Kidney (tissue), 14 donors: ENCODE measurements around the gene RPS6KA2. TPM values are rescaled to one million over a fixed set of nuclear protein-coding genes. Genes with fewer than 3 reads are reported as not detected.

Source experiments
- DNase-seq, 5 donors: peaks; one replicate each; pipeline ENCODE4 v3.0.0-alpha.2; 2013 to 2020
- FAIRE-seq: peaks from 2 replicates; lab custom pipeline; 2012; peaks lifted over from hg19 to GRCh38; lab: Jason Lieb, UNC
- H3K27ac ChIP-seq, 2 donors: one replicate each; pipeline ENCODE4 v1.7.0; 2013; ENCODE audit warnings: low read depth in 2 of 2, low read length in 2 of 2, inconsistent platforms in 1 of 2
- H3K27me3 ChIP-seq: one replicate; pipeline ENCODE4 v1.7.1; 2013; ENCODE audit warnings: low read length, inconsistent platforms; ENCODE audit not compliant: control insufficient read depth, insufficient read depth
- H3K36me3 ChIP-seq, 3 donors: one replicate each; pipeline versions ENCODE4 v1.7.0 to v1.7.1; 2013; ENCODE audit warnings: low read length in 3 of 3, control low read depth in 1 of 3, inconsistent platforms in 1 of 3; ENCODE audit not compliant: insufficient read depth in 3 of 3, control insufficient read depth in 2 of 3
- H3K4me1 ChIP-seq, 3 donors: one replicate each; pipeline versions ENCODE4 v1.7.0 to v1.7.1; 2013; ENCODE audit warnings: low read length in 3 of 3, inconsistent platforms in 1 of 3, low read depth in 1 of 3; ENCODE audit not compliant: control insufficient read depth in 2 of 3, insufficient read depth in 2 of 3
- H3K4me3 ChIP-seq, 3 donors: one replicate each; pipeline versions ENCODE4 v1.7.0 to v1.8.1; 2013; ENCODE audit warnings: low read length in 3 of 3, control low read depth in 1 of 3, inconsistent platforms in 1 of 3
- H3K9ac ChIP-seq, 3 donors: one replicate each; pipeline versions ENCODE4 v1.7.0 to v1.7.1; 2013; ENCODE audit warnings: low read length in 3 of 3, control low read depth in 1 of 3, inconsistent platforms in 1 of 3
- H3K9me3 ChIP-seq, 3 donors: one replicate each; pipeline versions ENCODE4 v1.7.0 to v1.7.1; 2013; ENCODE audit warnings: low read length in 3 of 3, control low read depth in 1 of 3, inconsistent platforms in 1 of 3; ENCODE audit not compliant: control insufficient read depth in 2 of 3, insufficient read depth in 1 of 3
- intact Hi-C: fragments of 100-400 bp; cut with DNase I; formaldehyde crosslinking; loops from one replicate; pipeline ENCODE4 v1.11.1; 2022
- polyA plus RNA-seq: library from polyadenylated mRNA; stranded (reverse); fragments of 350-450 nt; fragmentation: Illumina TruSeq; extraction: RNeasy Lipid Tissue Mini Kit (QIAGEN cat#74804); gene quantifications from one replicate; pipeline ENCODE4 v1.2.3, GENCODE V29; 2014; ENCODE audit warnings: low read depth, low replicate concordance; ENCODE audit not compliant: insufficient read depth
- total RNA-seq: library from RNA; stranded (reverse); fragmentation: NEBNext Ultra II Directional; extraction: Animal tissue kit (Norgen Biotek cat#: 25700); gene quantifications from one replicate; pipeline ENCODE4 v1.2.1, GENCODE V29; 2021
- TF ChIP-seq, protein P1 (sequence below): IDR thresholded peaks from 3 replicates; pipeline ENCODE4 v1.5.1; 2012; ENCODE audit warnings: mild to moderate bottlenecking, moderate library complexity, borderline replicate concordance; ENCODE audit not compliant: insufficient read depth; ENCODE audit errors: extremely low read depth
- donor health status: control.
- donor health status: control.
- donor health status: control.
- donor health status: control.
- donor health status: control.
- donor health status: DM: yes; HTN: yes; CAD: no.
- donor health status: Normal renal cell carcinoma (clear cell type).

The RPS6KA2 gene
- total and polyA plus RNA-seq, 2 donors from 2014 or later, result 12.3 to 61.2 TPM

DNA sequence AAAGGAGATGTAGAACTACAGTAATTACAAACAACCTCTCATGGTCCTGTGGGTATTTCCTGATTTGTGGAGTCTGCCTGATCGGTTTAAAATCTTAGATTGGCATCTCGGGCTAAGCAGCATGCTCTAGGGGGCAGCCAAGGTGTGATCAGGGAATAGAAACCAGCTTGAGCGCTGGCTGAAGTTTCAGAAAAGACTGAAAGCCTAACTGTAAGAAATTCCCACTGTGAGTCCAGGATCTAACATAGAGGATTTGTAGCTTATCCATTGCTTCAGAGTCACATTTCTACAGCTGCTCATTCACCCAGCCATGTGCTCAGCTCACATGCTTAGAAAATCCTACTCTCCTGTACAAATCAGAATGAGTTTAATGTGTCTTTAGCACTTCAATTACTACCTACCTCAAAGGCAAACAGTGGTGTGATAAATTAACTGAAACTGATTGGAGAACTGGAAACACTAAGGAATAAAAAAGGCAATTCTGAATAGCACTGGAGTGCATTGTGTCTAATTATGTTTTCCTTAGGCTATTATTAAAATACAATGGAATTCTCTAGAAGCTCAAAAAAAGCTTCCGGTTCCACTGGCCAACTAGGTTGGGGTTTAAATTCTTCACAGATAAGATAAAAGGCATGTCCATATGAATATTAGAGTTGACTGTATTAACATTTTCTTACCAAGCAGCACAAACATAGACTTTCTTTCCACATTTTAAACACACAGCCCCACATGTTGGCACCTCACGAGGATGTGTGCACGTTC lies 170.5 kb downstream of the RPS6KA2 start:
- no peaks in the 10 kb centered on the region for H3K36me3 ChIP-seq
- no peak overlapping the region for H3K27ac ChIP-seq
- intact Hi-C loops, result no loop called here
- no peak overlapping the region for H3K4me3 ChIP-seq
- TF ChIP-seq, protein P1, sequence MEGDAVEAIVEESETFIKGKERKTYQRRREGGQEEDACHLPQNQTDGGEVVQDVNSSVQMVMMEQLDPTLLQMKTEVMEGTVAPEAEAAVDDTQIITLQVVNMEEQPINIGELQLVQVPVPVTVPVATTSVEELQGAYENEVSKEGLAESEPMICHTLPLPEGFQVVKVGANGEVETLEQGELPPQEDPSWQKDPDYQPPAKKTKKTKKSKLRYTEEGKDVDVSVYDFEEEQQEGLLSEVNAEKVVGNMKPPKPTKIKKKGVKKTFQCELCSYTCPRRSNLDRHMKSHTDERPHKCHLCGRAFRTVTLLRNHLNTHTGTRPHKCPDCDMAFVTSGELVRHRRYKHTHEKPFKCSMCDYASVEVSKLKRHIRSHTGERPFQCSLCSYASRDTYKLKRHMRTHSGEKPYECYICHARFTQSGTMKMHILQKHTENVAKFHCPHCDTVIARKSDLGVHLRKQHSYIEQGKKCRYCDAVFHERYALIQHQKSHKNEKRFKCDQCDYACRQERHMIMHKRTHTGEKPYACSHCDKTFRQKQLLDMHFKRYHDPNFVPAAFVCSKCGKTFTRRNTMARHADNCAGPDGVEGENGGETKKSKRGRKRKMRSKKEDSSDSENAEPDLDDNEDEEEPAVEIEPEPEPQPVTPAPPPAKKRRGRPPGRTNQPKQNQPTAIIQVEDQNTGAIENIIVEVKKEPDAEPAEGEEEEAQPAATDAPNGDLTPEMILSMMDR, result peak; percentile 44
- no peaks in the 10 kb centered on the region for H3K4me1 ChIP-seq
- DNase-seq, result peak in 3 of 5 donors; percentile 41 to 68 (median 67)
- no peaks in the 10 kb centered on the region for H3K27me3 ChIP-seq
- H3K9me3 ChIP-seq, result peaks cover 0 to 2% (median 0%) of the 10 kb centered on the region in 3 donors
- H3K9ac ChIP-seq, result no peak overlapping the region
- no peak for FAIRE-seq

DNA sequence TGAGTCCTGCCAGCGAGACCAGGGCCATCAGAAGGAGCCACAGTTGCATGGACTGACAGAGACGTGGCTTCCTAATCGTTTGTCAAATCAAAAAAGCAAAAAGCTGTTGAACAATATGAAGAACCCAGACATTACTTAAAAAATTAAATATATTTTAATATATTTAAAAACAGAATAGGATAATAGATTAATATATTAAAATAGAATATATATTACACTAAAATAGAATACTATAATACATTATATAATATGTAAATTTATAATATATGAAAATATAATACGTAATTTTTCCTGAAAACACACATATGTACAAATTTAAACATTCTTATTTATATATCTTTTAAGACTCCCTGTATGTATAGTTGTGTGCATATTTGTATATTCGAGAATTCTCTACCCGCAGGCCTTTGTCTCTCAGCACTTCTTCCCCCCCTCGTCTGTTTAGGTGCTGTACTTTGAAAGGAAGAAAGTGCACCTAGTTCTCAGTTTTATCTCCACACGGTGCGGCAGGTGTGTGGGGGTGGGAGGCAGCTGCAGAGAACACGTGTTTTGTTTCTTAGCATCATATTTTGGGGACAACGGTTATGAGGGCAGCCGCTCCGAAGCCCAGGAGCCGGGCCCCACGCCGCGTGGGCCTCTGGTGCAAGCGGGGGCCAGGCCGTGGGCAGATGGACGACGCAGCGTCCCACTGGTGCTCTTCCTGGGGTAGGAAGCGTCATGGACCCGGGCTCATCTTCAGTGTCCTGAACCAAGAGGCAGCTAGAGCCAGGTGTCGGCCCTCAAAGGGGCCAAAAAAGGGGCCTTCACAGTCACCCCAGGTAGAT lies 172.1 kb downstream of the RPS6KA2 start:
- peaks cover 0 to 4% (median 0%) of the 10 kb centered on the region in 3 donors for H3K36me3 ChIP-seq
- intact Hi-C loops, result no loop called here
- peaks cover 0 to 2% (median 0%) of the 10 kb centered on the region in 3 donors for H3K9me3 ChIP-seq
- TF ChIP-seq, protein P1, result no peak
- no peaks in the 10 kb centered on the region for H3K4me1 ChIP-seq
- no peaks in the 10 kb centered on the region for H3K27me3 ChIP-seq
- FAIRE-seq (peak; percentile 84), DNase-seq (peak in 1 of 5 donors; percentile 38)
- H3K9ac ChIP-seq, result no peak overlapping the region
- no peak overlapping the region for H3K27ac ChIP-seq
- no peak overlapping the region for H3K4me3 ChIP-seq

DNA sequence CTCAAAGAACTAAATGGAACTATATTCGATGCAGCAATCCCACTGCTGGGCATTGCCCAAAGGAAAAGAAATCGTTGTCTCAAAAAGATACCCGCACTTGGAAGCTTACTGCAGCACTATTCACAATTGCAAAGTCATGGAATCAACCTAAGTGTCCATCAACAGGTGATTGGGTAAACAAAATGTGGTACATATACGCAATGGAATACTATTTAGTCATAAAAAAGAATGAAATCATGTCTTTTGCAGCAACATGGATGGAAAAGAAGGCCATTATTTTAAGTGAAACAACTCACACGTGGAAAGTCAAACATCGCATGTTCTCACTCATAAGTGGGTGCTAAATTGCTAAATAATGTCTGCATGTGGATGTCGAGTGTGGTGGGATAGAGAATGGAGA lies 173.4 kb downstream of the RPS6KA2 start:
- no peak for DNase-seq
- Histone ChIP-seq H3K27ac (no peak overlapping the region), H3K36me3 (peaks cover 0 to 4% (median 0%) of the 10 kb centered on the region in 3 donors), H3K4me3 (no peak overlapping the region), H3K27me3 (no peaks in the 10 kb centered on the region), H3K4me1 (no peaks in the 10 kb centered on the region), H3K9ac (no peak overlapping the region), H3K9me3 (peaks cover 0 to 2% (median 0%) of the 10 kb centered on the region in 3 donors)
- no peak for FAIRE-seq
- TF ChIP-seq, protein P1, result no peak
- intact Hi-C loops, result no loop called here
